HUES6 (cell line): Measurements from ENCODE around the gene LRRC27.

Source experiments
- H3K27ac ChIP-seq: 2 replicates; pipeline ENCODE4 v1.7.0; 2013; ENCODE audit warnings: low read depth, mild to moderate bottlenecking, low read length, inconsistent platforms
- H3K27me3 ChIP-seq: 2 replicates; pipeline ENCODE4 v1.6.1; 2013; ENCODE audit warnings: low read length; ENCODE audit not compliant: control insufficient read depth, insufficient read depth
- H3K36me3 ChIP-seq: 2 replicates; pipeline ENCODE4 v1.6.1; 2013; ENCODE audit warnings: low read length; ENCODE audit not compliant: control insufficient read depth, insufficient read depth
- H3K4me1 ChIP-seq: 2 replicates; pipeline ENCODE4 v1.6.1; 2013; ENCODE audit warnings: low read length; ENCODE audit not compliant: control insufficient read depth, insufficient read depth
- H3K4me3 ChIP-seq: 2 replicates; pipeline ENCODE4 v1.5.1; 2013; ENCODE audit warnings: low read depth, low read length
- H3K9ac ChIP-seq: one replicate; pipeline ENCODE4 v1.6.1; 2013; ENCODE audit warnings: mild to moderate bottlenecking, low read length
- H3K9me3 ChIP-seq: 2 replicates; pipeline ENCODE4 v1.6.1; 2013; ENCODE audit warnings: low read depth, low read length; ENCODE audit not compliant: control insufficient read depth, insufficient read depth

Gene LRRC27

DNA sequence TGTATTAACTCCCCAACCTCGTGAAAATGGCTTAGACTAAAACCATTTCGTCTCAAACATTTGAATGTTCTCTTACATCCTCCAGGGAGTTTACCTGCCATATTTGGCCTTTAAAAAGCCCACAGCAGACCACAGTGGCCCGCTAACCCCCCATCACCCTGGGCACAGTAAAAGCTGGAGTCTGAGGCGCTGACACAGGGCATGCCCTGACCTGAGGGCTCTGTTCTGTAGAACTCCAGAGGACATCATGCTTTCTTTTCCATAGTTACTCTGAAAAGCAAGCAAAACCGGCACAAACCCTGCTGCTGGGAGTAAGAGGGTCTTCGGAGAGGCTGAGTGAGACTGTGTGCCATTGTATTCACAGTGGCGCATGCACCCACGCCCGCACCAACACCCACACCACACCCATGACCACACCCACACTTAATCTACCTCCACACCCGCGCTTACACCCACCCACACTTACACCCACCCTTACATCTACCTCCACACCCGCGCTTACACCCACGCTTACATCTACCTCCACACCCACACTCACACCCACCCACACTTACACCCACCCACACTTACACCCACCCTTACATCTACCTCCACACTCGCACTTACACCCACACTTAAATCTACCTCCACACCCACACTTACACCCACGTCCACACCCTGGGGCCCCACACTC lies 32.1 kb downstream of the LRRC27 start:
- Histone ChIP-seq H3K4me1 (no peaks in the 10 kb centered on the region), H3K27me3 (no peaks in the 10 kb centered on the region), H3K36me3 (0 out of 2 replicates have a peak, but pooled peaks cover 4% of the 10 kb centered on the region), H3K27ac (no peak overlapping the region), H3K9me3 (no peaks in the 10 kb centered on the region), H3K9ac (no peak overlapping the region), H3K4me3 (no peak overlapping the region)

DNA sequence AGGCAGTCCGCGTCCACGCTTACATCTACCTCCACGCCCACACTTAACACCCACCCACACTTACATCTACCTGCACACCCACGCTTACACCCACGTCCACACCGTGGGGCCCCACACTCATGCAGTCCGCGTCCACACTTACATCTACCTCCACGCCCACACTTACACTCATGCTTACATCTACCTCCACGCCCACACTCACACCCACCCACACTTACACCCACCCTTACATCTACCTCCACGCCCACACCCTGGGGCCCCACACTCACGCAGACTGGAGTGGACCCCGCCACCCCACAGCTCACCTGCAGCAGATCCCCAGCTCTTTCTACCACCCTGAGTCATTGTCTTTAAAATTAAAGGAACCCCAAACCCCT lies 32.6 kb downstream of the LRRC27 start:
- H3K4me3 ChIP-seq: no peak overlapping the region
- H3K4me1 ChIP-seq: peaks cover 5% of the 10 kb centered on the region; the same call in 1 of the 2 replicates
- 0 out of 2 replicates have a peak, but pooled peaks cover 4% of the 10 kb centered on the region for H3K36me3 ChIP-seq
- H3K9me3 ChIP-seq: no peaks in the 10 kb centered on the region
- no peak overlapping the region for H3K9ac ChIP-seq
- H3K27ac ChIP-seq: no peak overlapping the region
- no peaks in the 10 kb centered on the region for H3K27me3 ChIP-seq

DNA sequence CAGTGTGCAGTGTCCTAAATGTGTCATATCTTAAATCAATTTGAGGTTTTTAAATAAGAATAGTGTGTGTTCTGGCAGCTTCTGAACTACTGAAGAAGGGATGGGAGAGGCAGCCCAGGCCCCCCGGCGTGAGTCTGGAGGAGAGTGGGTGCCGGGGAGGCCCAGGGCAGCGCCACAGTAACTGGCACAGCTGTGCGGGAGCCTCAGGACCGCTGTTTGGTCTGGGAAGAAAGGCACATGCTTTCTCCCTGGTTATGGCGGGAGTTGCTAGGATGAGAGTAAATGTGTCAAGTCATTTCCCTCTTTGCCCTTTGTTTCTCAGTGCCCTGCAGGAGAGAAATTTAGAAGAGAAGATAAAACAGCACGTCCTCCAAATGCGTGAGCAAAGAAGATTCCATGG lies 33.1 kb downstream of the LRRC27 start:
- no peak overlapping the region for H3K9ac ChIP-seq
- no peaks in the 10 kb centered on the region for H3K27me3 ChIP-seq
- H3K4me1 ChIP-seq: peaks cover 8% of the 10 kb centered on the region; the same call in 1 of the 2 replicates
- H3K36me3 ChIP-seq: 0 out of 2 replicates have a peak, but pooled peaks cover 4% of the 10 kb centered on the region
- H3K27ac ChIP-seq: no peak overlapping the region
- no peaks in the 10 kb centered on the region for H3K9me3 ChIP-seq
- no peak overlapping the region for H3K4me3 ChIP-seq

DNA sequence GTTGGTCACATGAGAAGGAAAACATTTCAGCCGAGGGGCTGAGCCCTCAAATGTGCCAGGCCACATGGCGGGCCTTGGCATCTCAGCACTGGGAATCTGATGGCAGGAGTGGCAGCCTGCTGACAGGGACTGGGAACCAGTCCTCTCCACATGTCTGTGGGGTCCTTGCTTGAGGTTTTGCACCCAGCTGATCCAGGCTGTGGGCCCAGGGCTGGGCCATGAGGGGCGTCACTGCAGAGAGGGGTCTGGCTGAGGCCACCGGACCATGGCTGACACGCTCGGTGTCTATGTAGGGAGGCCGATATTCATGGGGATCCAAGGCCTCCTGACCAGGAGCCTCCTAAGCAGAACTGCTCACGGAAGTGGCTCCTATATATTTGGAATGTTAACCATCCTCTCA lies 34.0 kb downstream of the LRRC27 start:
- Histone ChIP-seq H3K27ac (no peak overlapping the region), H3K36me3 (0 out of 2 replicates have a peak, but pooled peaks cover 4% of the 10 kb centered on the region), H3K27me3 (no peaks in the 10 kb centered on the region), H3K9me3 (no peaks in the 10 kb centered on the region), H3K4me1 (peaks cover 8% of the 10 kb centered on the region; the same call in 1 of the 2 replicates), H3K9ac (no peak overlapping the region), H3K4me3 (no peak overlapping the region)

DNA sequence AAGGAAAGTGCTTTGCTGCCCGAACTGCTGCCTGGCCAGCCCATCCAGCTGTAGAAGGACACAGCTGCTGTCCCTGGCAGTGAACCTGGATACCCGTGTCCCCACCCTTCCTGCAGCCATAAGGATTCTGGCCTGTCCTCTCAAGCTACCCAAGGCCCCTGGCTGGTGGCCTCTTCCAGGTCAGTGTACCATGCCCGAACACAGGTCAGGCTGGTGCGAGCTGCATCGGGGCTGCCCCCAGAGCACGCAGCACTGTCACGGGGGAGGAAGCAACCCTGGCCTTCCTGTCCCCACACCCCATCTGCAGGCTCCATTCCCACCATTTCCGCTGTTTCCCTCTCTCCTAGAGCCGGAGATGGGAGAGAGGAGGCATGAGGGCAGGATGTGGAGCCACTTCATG lies 34.5 kb downstream of the LRRC27 start:
- Histone ChIP-seq H3K9ac (no peak overlapping the region), H3K27me3 (no peaks in the 10 kb centered on the region), H3K36me3 (0 out of 2 replicates have a peak, but pooled peaks cover 4% of the 10 kb centered on the region), H3K9me3 (no peaks in the 10 kb centered on the region), H3K4me3 (no peak overlapping the region), H3K27ac (no peak overlapping the region), H3K4me1 (peaks cover 8% of the 10 kb centered on the region; the same call in 1 of the 2 replicates)

DNA sequence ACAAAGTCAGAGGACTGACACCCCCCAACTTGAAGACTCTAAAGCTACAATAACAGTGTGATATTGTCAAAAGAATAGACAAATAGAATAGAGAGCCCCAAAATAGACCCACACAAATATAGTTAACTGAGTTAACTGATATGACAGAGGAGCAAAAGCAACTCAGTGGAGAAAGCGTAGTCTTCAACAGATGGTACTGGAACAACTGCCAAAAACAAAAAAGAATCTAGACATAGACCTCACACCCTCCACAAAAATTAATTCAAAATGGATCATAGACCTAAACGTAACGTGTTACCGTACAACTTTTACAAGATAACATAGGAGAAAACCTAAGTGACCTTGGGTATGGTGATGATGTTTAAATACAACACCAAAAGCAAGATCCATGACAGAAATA lies 36.4 kb downstream of the LRRC27 start:
- H3K4me3 ChIP-seq: no peak overlapping the region
- H3K36me3 ChIP-seq: 0 out of 2 replicates have a peak, but pooled peaks cover 4% of the 10 kb centered on the region
- no peaks in the 10 kb centered on the region for H3K9me3 ChIP-seq
- H3K27ac ChIP-seq: no peak overlapping the region
- no peak overlapping the region for H3K9ac ChIP-seq
- H3K27me3 ChIP-seq: no peaks in the 10 kb centered on the region
- peaks cover 8% of the 10 kb centered on the region; the same call in 1 of the 2 replicates for H3K4me1 ChIP-seq

DNA sequence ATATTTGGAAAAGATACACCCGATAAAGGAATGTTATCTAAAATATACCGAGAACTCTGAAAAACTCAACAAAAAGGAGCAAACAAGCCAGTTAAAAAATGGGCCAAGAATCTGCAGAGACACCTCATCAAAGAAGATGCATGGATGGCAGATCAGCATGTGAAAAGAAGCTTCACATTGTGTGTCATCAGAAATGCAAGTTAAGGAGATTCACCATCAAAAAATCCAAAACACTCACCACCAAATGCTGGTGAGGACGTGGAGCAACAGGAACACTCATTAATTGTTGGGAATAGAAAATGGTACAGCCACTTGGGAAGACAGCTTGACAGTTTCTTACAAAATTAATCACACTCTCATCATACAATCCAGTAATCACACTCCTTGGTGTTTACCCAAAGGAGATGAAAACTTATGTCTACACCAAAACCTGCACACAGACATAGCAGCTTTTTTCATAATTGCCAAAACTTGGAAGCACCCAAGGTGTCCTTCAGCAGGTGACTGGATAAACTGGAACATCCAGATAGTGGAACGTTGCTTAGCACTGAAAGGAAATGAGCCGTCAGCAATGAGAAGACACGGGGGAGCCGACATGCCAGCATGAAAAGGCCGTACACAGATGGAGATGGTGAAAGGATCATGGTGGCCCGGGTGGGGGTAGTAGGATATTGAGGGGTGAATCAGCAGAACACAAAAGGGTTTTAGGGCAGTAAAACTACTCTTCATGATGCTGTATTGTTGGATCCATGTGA lies 37.1 kb downstream of the LRRC27 start:
- Histone ChIP-seq H3K4me1 (peaks cover 8% of the 10 kb centered on the region; the same call in 1 of the 2 replicates), H3K27me3 (no peaks in the 10 kb centered on the region), H3K9me3 (no peaks in the 10 kb centered on the region), H3K4me3 (no peak overlapping the region), H3K27ac (no peak overlapping the region), H3K9ac (no peak overlapping the region), H3K36me3 (0 out of 2 replicates have a peak, but pooled peaks cover 4% of the 10 kb centered on the region)

DNA sequence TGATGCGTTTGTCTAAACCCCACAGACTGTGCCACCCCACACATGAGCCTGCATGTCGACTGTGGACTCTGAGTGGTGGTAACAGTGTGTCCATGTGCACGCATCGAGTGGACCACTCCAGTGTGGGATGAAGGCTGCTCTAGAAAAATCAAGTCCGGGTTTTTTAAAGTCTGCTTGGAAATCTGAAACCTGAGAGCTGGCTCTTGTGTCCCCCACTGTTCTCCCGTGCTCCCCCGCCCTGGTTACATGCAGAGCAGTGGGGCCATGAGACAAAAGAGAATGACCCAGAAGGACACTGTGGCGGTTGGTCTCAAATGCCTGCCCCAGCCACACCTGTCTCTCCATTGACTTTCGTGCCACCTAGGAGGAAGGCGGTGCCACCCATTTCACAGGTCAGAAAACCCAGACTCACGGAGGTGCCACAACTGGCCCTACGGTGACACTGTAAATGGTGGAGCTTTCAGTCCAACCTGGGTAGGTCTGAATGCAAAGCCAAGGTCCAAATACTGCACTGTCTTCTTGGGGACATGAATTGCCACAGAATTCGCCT lies 37.7 kb downstream of the LRRC27 start:
- no peaks in the 10 kb centered on the region for H3K27me3 ChIP-seq
- H3K9ac ChIP-seq: no peak overlapping the region
- H3K4me3 ChIP-seq: no peak overlapping the region
- 0 out of 2 replicates have a peak, but pooled peaks cover 4% of the 10 kb centered on the region for H3K36me3 ChIP-seq
- no peak overlapping the region for H3K27ac ChIP-seq
- H3K4me1 ChIP-seq: peaks cover 8% of the 10 kb centered on the region; the same call in 1 of the 2 replicates
- H3K9me3 ChIP-seq: no peaks in the 10 kb centered on the region

DNA sequence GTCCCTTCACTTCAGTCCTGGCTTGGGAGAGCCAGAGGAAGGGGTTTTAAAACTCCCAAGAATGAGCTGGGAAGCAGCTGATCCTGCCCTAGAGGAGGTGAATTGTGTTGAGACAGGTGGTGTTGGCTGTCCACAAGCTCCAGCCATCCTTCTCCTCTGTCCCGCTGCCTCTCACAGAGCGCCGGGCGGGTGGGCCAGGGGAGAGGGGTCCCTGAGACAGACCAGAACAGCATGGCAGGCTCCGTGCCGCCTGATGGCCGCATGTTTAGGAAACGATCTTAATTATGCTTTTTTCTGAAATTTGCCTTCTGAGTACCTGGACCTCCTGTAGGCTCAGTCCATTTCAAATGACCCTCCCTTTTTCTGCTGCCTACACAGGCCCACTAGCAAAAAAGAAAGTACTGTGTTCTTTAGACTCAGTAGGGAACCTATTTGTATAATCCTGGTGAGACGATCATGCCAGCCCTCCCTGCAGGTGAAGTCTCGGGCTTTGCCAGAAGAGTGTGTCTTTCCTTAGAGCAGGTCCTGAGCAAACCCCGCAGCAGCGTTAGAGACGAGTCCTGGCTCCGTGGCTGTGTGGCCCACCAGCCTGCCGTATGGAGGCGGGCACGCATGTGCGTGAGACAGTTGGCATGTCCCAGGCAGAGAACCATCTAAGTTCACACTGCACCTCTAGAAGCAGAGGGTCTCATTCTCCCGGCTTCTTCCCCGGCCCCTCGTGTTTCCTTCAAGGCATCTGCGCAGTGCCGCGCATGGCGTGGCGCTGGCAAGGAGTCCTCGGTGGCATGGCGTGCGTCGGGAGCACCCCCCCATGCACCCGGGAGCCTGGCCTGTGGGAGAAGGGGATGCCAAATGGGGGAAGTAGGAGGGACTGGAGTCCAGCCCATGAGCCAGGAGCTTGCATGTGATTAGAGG lies 38.7 kb downstream of the LRRC27 start:
- H3K4me3 ChIP-seq: no peak overlapping the region
- 0 out of 2 replicates have a peak, but pooled peaks cover 4% of the 10 kb centered on the region for H3K36me3 ChIP-seq
- H3K4me1 ChIP-seq: peaks cover 13% of the 10 kb centered on the region; the same call in 1 of the 2 replicates
- H3K9me3 ChIP-seq: no peaks in the 10 kb centered on the region
- no peaks in the 10 kb centered on the region for H3K27me3 ChIP-seq
- no peak overlapping the region for H3K27ac ChIP-seq
- no peak overlapping the region for H3K9ac ChIP-seq

DNA sequence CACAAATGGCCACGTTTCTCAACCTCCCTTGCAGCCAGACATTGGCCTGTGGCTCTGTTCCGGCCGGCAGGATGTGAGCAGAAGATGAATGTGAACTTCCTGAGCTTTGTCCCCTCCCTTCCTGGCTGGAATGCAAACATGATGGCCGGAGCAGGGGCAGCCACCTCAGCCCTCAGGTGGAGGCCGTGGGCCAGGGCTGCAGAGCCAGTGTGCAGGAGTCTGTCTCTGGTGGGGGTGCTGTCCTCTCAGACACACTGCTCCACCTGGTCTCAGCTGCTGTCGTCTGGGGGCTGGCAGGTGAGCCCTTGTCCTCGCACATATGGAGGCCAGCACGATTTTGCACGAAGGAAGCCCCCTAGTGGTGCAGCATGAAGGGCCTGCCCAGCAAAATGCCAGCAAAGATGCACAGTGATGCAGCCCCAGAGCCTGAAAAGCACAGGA lies 39.7 kb downstream of the LRRC27 start:
- no peak overlapping the region for H3K27ac ChIP-seq
- H3K9ac ChIP-seq: no peak overlapping the region
- H3K27me3 ChIP-seq: no peaks in the 10 kb centered on the region
- H3K4me3 ChIP-seq: no peak overlapping the region
- 0 out of 2 replicates have a peak, but pooled peaks cover 2% of the 10 kb centered on the region for H3K36me3 ChIP-seq
- no peaks in the 10 kb centered on the region for H3K9me3 ChIP-seq
- H3K4me1 ChIP-seq: peaks cover 14% of the 10 kb centered on the region; the same call in 1 of the 2 replicates
